Measurements from ENCODE around the gene GALNT15.

DNA sequence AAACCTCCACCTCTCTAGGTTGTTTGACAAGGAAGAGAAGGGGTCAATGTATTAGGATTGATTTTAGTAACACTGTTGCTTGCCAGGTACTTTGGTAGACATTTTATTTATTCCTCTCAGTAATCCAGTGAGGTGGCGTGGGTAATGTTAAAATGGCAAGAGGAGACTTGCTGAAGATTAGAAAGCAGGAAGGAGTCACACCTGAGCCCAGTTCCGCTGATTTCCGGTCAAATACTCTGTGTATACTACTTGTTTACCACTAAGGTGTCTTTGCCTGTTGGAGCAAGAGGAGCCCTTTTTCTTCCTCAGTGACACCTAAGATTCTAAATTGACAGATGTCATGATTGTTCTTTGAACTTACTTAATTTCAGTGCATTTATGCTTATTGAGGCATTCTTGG is 92.2 kb downstream of the GALNT15 start:
- TF ChIP-seq, protein P1, sequence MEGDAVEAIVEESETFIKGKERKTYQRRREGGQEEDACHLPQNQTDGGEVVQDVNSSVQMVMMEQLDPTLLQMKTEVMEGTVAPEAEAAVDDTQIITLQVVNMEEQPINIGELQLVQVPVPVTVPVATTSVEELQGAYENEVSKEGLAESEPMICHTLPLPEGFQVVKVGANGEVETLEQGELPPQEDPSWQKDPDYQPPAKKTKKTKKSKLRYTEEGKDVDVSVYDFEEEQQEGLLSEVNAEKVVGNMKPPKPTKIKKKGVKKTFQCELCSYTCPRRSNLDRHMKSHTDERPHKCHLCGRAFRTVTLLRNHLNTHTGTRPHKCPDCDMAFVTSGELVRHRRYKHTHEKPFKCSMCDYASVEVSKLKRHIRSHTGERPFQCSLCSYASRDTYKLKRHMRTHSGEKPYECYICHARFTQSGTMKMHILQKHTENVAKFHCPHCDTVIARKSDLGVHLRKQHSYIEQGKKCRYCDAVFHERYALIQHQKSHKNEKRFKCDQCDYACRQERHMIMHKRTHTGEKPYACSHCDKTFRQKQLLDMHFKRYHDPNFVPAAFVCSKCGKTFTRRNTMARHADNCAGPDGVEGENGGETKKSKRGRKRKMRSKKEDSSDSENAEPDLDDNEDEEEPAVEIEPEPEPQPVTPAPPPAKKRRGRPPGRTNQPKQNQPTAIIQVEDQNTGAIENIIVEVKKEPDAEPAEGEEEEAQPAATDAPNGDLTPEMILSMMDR (IDR thresholded peaks at IDR 0.05), result no peak
- no peak for TF ChIP-seq POLR2A (IDR thresholded peaks at IDR 0.05)
